OCI-LY7 (cell line): Measurements from ENCODE around the gene ABCB11.

Experiments used
- CTCF ChIP-seq: fragments of 200-600 bp; sonication (generic); conservative IDR thresholded peaks from 2 replicates; pipeline ENCODE4 v1.5.1; 2014; ENCODE audit warnings: mild to moderate bottlenecking, antibody characterized with exemption, low read length, moderate library complexity, mixed read lengths
- EZH2phosphoT487 ChIP-seq: fragments of 200-600 bp; sonication (generic); IDR thresholded peaks from 2 replicates; pipeline ENCODE4 v1.6.1; 2018; ENCODE audit warnings: low read depth, borderline replicate concordance, mild to moderate bottlenecking, mixed run types, antibody characterized with exemption, low read length, moderate library complexity, mixed read lengths

- no peak for TF ChIP-seq CTCF
- TF ChIP-seq EZH2phosphoT487, result no peak
These were observed 134.3 kb downstream of the ABCB11 start for GRCh38 chr2:168896783-168897182.
